GM19238 (cell line): ENCODE data around the gene PIAS1.
"Not testable (repeated sequence)": the region's sequence is repeated elsewhere in the genome, so short reads cannot be mapped to it uniquely, and the experiment has no call there.

Source experiments
- DNase-seq: peaks from one replicate; pipeline ENCODE4 v3.0.0; 2011; ENCODE audit warnings: low spot score; ENCODE audit not compliant: insufficient read length

PIAS1 gene

DNA sequence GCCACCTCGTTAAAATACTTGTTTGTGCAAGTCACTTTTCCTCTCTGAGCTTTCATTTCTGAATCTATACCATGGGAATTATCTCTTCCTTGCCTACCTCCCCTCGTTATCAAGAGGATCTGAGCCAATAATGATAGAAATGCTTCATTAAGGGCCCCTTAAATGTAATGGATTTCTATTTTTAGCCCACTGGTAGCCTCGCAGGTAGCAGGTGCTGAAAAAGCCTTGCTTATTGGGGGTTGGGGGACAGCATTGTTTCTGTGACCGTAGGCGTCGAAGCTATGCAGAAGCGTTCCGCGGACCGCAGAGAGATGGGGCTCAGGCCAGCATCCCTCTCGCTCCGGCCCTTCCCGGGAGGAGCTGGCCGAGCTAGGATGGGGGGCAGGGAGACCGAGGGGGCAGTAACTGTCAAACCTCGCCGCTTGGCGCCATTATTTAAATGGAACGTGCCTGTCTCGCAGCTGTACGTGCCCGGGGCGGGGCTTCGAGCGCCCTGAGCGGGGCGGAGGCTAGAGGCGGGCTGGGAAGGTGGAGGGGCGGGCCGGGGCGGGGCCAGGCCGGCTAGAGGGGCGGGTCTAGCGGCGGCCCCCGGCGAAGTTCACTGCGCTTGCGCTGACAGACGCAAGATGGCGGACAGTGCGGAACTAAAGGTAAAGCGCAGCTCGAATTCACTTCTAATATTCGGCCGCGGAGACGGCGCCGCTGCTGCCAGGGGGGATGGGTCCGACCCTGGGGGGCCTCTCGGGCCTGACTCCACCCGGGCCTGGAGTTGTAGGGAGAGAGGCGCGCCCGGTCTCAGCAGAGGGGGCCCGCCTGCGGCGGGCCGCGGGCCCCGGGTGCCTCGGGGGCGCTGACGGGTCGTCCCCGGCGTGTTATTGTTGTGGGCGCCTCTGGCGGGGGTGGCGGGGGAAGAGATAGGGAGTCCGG is at the start of gene PIAS1:
TSS of gene PIAS1 (plus strand) at position 615 of the 927 bp plus-strand sequence. CDS start at position 627, 12 bp downstream.
- DNase-seq, result peak; percentile 86

DNA sequence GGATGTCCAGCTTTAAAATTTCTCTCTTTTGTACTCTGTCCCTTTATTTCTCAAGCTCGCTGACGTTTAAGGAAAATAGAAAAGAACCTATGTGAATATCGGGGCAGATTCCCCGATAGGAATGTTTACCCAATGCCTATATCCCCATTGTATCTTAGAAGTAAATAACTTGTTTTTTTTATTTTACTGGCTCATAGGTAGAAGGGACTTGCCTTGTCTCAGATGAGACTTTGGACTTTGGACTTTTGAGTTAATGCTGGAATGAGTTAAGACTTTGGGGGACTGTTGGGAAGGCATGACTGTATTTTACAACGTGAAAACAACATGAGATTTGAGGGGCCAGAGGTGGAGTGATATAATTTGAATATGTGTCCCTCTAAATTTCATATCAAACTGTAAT is 46.5 kb upstream of the PIAS1 start:
- DNase-seq, result not testable (repeated sequence)

DNA sequence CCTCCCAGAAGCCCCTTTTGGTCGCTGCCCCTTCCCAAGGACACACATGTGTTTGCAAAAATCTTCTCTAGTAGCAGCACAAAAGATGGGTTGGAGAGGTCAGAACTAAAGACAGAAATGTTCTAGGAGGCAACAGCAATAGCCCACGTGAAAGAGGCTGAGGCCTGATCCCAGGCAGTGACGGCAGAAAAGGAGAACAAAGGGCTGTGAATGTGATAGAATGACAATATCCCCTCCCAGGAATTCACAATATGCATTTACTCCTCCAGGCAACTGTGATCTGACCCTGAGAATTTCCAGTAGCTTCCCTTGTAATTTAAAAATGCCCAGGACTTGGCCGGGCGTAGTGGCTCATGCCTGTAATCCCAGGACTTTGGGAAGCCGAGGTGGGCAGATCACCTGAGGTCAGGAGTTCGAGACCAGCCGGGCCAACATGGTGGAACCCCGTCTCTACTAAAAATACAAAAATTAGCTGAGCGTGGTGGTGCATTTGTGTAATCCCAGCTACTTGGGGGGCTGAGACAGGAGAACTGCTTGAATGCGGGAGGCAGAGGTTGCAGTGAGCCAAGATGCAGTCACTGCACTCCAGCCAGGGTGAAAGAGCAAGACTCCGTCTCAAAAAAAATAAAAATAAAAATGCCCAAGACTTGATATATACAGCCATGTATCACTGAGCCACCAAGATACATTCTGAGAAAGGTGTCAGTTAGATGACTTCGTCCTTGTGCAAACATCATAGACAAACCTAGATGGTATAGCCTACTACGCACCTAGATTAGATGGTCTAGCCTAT is 43.6 kb upstream of the PIAS1 start:
- no peak for DNase-seq

DNA sequence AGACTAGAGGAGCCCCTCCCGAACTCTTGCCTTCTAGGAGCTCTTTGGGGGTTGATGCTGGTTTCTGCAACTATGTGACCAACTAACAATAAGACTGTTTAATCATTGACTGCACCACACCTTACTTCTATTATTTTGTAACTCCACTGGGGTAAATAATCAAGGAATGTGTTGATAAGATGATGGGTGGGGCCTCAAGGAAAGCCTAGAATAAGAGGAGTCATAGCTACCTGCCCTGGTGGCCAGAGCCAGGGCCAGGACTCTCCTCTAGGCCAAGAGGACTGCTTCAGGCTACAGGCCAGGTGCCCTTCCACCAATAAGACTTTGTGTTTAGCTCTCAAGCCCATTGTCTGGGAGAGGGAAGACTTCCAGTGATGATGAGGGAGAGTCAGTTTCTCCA is 41.2 kb upstream of the PIAS1 start:
- DNase-seq, result no peak

DNA sequence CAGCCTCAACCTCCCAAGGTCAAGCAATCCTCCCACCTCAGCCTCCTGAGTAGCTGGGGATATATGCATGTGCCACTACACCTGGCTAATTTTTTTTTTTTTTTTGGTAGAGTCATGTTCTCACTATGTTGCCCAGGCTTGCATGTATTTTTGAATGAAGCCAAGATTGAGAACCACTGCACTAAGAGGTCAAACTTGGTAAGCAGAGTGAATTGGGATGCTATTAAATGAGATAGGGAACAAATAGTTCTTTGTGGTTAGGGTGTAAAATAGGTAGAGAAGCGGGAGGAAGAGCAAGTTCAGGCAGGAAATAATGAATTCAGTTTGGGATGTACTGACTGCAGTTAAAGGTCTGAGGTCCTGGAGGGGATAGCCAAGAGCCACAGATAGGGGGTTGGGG is 39.9 kb upstream of the PIAS1 start:
- no peak for DNase-seq

DNA sequence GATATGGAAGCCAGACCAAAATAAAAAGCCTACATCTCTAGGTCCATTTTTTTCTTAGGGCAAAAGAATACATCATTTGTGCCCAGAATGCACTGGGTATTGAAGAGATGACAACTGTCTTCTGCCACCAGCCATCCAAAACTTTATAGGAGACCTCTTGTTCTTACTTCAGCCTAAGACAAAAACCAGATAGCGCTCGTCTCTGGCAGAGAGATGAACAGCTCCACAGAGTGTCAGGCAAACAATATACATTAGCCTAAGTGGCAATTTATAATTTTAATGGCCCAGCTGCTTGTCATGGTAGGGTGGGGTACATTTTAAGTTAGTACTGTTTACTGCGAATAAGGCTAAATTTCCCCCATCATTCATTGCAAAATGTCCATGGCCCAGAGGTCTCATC is 38.9 kb upstream of the PIAS1 start:
- no peak for DNase-seq

DNA sequence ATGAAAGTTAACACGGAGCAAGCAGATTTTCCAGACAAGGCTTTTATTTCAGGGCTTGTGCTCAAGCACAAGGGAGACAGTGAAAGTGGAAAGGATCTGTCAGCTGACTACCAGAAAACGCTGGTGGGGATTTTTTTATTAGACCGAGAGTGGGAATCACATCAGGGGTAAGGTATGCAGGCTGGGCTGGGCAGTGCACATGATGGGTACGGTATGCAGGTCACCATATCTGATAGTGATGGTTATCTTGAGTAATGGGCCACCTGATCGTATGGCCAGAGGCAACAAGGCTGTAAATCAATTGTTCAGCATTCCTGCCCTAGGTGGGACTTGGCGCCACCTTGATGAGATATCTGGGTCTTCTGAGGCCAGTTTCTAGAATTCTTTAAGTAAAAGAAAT is 36.9 kb upstream of the PIAS1 start:
- DNase-seq, result no peak

DNA sequence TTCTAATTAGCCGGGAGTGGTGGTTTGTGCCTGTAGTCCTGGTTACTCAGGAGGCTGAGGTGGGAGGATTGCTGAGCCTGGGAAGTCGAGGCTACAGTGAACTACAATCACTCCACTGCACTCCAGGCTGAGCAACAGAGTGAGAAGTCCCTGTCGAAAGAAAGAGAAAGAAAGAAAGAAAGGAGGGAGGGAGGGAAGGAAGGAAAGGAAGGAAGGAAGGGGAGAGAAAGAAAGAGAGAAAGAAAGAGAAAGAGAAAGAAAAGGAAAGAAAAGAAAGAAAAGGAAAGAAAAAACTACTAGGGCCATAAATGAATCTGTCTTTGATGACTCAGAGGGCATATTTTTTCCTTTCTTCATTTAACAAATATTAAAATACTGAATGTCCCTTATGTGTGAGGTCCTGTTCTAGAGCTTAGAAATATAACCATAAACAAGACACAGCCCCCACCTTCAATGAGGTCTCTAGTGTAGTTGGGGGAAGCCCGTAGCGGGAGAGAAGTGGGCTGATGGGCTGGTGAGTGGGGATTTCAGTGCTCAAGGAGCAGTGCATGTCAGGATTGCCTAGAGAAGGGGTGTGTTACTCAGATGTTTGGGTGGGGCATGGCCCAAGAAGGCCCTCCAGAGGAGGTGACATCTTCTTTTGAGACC is 35.2 kb upstream of the PIAS1 start:
- DNase-seq, result no peak

DNA sequence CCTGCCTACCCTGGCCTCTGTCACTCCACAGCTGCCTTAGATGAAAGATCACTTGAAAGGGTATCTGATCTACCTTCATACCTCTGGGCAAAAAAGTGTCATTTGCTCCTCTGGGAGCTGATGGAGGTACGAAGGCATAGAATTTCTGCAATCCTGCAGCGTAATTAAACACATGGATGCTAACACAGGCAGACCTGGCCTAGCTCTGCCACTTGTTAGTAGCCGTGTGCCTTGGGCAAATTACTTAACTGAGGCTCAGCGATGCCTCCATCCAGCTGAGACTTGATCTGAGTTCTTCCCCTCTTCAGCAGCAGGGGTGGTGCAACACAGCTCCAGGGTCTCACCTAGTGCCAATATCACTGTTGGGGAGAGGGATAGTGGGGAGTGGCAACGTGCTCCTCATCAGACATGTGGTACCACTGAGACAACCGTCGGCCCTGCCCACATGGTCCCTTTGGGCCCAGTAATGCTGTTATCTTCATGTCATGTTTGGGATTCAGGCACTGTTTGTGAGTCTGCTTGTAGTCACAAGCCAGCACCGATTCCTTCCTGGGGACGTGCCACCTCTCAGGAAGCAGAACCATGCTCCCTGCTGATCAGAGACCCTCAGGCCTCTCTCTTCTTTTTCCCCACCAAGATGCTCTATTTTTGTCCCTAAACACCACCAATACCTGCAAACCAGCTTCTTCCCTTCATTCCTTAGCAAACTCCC is 34.1 kb upstream of the PIAS1 start:
- DNase-seq, result no peak

DNA sequence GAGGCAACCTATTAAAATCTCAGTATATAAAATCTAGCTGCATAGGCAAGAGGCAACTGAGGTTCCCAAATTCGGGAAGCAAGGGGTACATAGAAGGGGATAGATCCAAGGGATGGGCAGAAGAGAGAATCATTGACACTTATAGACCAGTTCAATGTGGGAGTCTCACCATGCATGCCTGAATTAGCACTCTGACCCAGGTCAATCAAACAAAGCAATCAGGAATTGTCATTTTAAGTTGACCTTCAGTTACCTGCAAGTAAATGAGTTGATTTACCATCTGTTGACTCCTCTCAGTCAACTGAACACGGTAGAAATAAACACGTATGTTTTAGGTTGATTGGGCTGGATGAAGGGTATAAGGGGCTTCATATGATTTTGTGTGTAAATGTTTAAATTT is 33.4 kb upstream of the PIAS1 start:
- DNase-seq, result no peak

DNA sequence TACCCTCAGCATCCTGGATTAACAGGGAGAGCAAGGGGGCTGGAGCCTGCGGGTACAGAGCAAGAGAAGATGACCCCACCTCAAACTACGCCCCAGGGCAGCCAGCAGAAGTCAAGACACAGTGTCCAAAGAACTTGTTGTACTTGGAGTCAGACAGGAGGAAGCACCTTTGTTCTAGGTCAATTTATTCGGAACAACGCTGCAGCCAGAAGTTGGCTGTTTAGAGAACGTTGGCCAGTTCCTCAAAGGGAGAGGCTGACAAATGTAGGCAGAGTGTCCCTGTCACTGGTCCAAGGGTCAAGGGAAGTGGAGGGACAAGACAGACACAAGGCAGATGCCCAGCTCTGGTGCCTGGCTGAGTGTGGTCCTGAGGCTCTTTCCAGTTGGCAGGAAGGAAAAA is 32.1 kb upstream of the PIAS1 start:
- no peak for DNase-seq

DNA sequence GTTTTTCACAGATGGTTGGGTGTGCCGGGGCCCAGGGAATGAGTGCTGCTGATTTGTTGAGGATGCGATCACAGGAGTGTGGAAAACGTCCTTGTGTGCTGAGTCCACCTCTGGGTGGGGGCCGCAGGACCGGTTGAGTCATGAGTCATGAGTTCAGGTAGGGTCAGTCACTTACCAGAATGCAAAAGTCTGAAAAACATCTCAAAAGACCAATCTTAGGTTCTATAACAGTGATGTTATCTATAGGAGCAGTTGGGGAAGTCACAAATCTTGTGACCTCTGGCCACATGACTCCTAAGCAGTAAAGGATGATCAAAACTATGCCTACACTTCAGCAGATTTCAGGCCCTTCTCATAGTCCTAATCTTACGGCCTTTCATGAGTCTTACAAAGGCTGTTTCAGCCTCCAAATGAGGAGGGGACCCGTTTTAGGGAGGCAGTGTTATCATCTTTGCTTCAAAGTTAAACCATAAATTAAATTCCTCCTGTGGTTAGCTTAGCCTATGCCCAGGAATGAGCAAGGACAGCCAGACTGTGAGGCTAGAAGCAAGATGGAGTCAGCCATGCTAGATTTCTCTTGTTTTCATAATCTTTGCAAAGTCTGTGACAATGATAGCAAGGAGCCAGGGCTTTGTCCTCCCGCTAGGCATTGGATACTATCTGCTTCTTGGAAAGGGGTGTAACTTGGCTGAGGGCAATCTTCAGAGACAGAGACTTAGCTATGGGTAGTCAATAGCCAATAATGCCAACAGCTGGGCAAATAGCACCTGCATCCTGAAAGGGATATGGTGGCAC is 30.6 kb upstream of the PIAS1 start:
- DNase-seq, result no peak

DNA sequence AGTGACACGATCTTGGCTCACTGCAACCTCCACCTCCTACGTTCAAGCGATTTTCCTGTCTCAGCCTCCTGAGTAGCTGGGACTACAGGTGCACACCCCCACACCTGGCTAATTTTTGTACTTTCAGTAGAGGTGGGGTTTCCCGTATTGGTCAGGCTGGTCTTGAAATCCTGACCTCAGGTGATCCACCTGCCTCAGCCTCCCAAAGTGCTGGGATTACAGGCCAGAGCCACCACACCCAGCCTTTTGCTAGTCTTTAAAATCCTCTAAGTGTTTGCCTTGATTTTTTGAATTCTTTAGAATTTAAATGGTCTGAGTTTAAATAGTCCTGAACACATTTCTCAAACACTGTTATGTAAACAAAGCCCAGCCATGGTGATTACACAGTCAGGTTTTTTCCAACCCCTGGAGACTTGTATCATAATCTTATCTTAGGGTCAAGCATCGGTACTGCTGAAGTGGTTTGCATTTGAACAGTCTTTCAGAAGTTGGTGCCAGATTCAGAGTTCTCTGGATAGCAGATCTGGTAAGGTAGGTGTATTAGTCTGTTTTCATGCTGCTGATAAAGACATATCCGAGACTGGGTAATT is 28.2 kb upstream of the PIAS1 start:
- no peak for DNase-seq

DNA sequence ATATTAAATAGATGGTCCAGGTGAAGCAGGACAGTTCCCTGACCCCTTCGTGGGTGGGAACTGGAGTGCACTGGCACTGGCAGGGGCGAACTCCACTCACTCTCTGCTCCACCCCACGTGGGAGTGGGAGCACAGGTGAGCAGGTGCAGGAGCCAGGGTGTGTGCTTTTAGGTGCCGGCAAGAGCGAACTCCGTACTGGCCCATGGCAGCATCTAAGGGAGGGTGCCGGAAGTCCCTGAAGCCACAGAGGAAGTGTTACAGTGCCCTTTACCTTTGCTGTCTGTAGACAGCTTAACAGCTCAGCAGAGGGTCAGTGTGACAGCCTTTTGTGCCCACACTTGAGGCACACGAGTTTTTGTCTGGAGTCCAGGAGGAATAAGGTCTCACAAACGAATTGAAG is 26.7 kb upstream of the PIAS1 start:
- DNase-seq, result no peak

DNA sequence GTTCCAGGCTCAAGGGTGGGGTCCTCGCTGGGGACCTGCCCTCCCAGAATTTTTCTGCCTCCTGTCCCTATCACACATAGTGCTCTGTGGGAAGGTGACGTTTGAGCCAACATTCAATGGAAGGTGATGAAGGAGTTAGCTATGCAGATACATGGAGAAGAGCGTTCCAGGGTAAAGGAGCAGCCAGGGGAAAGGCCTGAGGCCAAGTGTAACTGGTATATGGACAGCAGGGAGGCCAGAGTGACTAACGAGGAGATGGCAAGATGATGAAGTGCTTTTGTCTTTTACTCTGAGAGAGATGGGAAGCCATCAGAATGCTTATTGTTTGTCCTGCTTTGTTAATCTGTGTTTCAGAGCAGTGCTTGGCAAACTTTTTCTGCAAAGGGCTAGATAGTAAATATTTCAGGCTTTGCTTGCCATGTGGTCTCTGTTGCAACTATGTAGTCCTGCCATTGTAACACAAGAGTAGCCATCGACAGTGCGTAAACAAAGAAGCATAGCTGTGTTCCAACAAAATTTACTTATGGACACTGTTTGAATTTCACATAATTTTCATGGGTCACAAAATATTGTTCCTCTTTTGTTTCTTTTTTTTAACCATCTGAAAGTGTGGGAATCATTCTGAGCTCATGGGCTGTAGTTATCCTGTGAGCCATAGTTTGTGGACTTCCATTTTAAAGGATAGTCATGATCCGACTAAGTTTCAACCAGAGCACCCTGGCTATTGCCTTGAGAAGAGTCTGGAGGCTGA is 25.8 kb upstream of the PIAS1 start:
- no peak for DNase-seq

DNA sequence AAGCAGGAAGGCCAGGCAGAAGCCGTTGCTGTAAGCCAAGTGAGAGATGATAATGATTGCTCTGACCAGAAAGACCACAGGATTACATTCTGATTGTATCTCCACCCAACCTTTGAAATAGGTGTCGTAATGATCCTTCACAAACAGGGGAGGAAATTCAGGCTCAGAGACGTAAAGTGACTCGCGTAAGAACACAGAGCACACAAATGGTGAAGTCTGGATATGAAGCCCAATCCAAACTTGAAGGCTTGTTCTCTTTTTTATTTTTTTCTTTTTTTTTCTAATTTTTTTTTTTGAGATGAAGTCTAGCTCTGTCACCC is 25.3 kb upstream of the PIAS1 start:
- DNase-seq, result no peak

DNA sequence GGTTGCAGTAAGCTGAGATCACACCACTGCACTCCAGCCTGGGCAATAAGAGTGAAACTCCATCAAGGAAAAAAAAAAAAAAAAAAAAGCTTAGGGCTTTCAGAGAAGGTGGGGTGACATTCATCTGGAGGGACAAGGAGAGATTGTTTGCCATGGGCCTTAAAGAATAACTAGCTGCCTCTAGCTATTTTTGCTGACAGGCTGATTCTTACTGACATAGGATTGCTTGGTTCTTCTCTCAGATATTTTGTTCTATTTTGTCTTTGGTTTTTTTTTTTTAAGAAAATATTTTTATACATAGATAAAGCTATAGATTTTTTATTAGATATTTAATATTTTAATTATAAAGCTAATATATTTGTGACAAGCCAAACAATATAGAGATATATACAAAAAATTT is 24.2 kb upstream of the PIAS1 start:
- DNase-seq, result no peak

DNA sequence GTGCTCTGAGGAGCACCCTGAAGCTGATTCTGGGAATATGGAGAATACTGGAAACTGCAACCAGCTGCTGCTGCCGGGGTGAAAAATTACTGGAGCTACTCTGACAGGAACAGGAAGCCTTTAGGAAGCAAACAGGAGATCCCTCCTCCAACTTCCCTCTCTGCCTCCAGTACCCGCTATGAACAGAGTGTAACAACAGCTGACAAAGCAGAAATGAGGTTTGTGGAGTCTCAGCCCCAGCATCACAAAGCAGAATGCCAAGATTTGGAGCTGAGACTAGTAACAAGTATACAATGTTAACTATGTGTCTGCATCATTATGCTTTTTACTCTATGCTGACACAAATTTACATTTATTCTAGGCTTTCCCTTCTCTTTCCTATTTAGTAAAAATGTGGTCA is 22.7 kb upstream of the PIAS1 start:
- DNase-seq, result no peak

DNA sequence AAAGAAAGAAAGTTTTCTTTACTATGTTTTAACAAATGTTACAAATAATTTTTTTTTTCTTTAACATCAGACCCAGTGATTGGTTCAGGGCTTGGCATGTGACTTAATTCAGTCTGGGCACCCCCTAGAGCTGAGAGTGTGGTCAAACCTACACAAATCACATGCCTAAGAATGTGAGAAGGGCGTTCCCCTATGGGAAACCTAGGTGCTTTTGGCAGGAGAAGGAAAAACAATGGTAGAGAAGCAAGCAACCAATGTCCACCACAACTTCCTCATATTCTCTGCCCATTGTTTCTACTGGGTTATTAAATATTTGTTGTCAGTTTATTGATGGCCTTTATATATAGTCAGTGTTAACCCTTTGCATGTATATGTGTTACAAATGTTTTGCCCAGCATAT is 21.4 kb upstream of the PIAS1 start:
- no peak for DNase-seq

DNA sequence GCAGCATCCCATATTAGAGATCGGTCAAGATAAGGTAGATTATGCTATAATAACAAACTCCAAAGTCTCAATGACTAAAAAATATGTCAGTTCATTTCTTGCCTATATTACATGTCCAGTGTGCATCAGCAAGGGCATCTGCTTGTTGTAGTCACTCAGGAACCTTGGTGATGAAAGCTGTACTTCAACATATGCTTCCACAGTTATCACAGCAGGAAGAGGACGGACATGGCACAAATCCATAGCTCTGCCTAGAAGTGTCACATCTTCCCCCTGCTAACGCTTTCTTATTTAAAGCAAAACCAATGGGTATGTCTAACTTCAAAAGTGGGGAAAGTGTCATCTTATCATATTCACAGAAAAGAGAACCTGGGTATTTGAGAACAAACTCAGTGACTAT is 20.0 kb upstream of the PIAS1 start:
- no peak for DNase-seq
